ENCODE measurements around the gene MTSS2.
"Not testable (repeated sequence)": the region's sequence is repeated elsewhere in the genome, so short reads cannot be mapped to it uniquely, and the experiment has no call there.

Gene MTSS2

GRCh38 chr16:70650216-70650615 lies 35.6 kb downstream of the MTSS2 start:
- DNase-seq = no peak

- no peak for DNase-seq
These were observed 36.6 kb downstream of the MTSS2 start for GRCh38 chr16:70649300-70649699.

- no peak for DNase-seq
These were observed 37.2 kb downstream of the MTSS2 start for GRCh38 chr16:70648606-70649005.

GRCh38 chr16:70647441-70648359 lies 38.2 kb downstream of the MTSS2 start:
- DNase-seq = no peak

GRCh38 chr16:70646260-70647241 lies 39.3 kb downstream of the MTSS2 start, which contains the start of gene IL34:
Gene IL34, plus strand, starts transcription at chr16:70646559. Its CDS starts 389 bp downstream, at chr16:70646948.
- no peak for DNase-seq

- DNase-seq = no peak
These were observed 40.9 kb downstream of the MTSS2 start for GRCh38 chr16:70644763-70645597.

GRCh38 chr16:70643264-70643663 lies 42.6 kb downstream of the MTSS2 start:
- DNase-seq = not testable (repeated sequence)

- DNase-seq = no peak
These were observed 43.2 kb downstream of the MTSS2 start for GRCh38 chr16:70642633-70643032.

GRCh38 chr16:70638814-70639792 lies 46.8 kb downstream of the MTSS2 start:
- DNase-seq = no peak
